Smooth muscle cell (in vitro differentiated cells): Measurements from ENCODE around the gene GTF2E1. TPM values are rescaled to one million over a fixed set of nuclear protein-coding genes. Genes with fewer than 3 reads are reported as not detected.

Source experiments
- DNase-seq: peaks from one replicate; lab custom pipeline; 2025; ENCODE audit not compliant: unreplicated experiment; lab: John Stamatoyannopoulos, UW
- H2AFZ ChIP-seq: fragments of 200-600 bp; sonication (generic); 2 replicates; pipeline ENCODE4 v1.6.0; 2016; ENCODE audit warnings: antibody characterized with exemption, low read depth, mild to moderate bottlenecking
- H3F3A ChIP-seq: fragments of 200-600 bp; sonication (generic); 2 replicates; pipeline ENCODE4 v1.6.0; 2017; ENCODE audit warnings: antibody characterized with exemption, low read depth
- H3K27ac ChIP-seq: fragments of 200-600 bp; sonication (generic); 2 replicates; pipeline ENCODE4 v1.5.1; 2016; ENCODE audit warnings: low read depth, mild to moderate bottlenecking
- H3K27me3 ChIP-seq: fragments of 200-600 bp; sonication (generic); 2 replicates; pipeline ENCODE4 v1.6.1; 2016; ENCODE audit warnings: low read depth, mild to moderate bottlenecking
- H3K36me3 ChIP-seq: fragments of 200-600 bp; sonication (generic); 2 replicates; pipeline ENCODE4 v1.5.1; 2016; ENCODE audit warnings: low read depth
- H3K4me1 ChIP-seq: fragments of 200-600 bp; sonication (generic); 2 replicates; pipeline ENCODE4 v1.5.1; 2016; ENCODE audit warnings: low read depth
- H3K4me2 ChIP-seq: fragments of 200-600 bp; sonication (generic); 2 replicates; pipeline ENCODE4 v1.6.0; 2016; ENCODE audit warnings: mild to moderate bottlenecking
- H3K4me3 ChIP-seq: fragments of 200-600 bp; sonication (generic); 2 replicates; pipeline ENCODE4 v1.5.1; 2016; ENCODE audit warnings: mild to moderate bottlenecking
- H3K79me2 ChIP-seq: fragments of 200-600 bp; sonication (generic); 2 replicates; pipeline ENCODE4 v1.6.0; 2016; ENCODE audit warnings: low read depth, mild to moderate bottlenecking
- H3K9ac ChIP-seq: fragments of 200-600 bp; sonication (generic); 2 replicates; pipeline ENCODE4 v1.6.0; 2016; ENCODE audit warnings: low read depth
- H3K9me3 ChIP-seq: fragments of 200-600 bp; sonication (generic); replicated peaks from 2 replicates; pipeline ENCODE4 v1.5.1; 2016; ENCODE audit warnings: low read depth
- H4K20me1 ChIP-seq: fragments of 200-600 bp; sonication (generic); 2 replicates; pipeline ENCODE4 v1.6.0; 2016; ENCODE audit warnings: low read depth
- WGBS: methylation state at CpG from one replicate; pipeline ENCODE4 v1.1.7; 2016; ENCODE audit warnings: low lambda C conversion rate; 5-methylcytosine and 5-hydroxymethylcytosine counted together
- polyA plus RNA-seq: library from polyadenylated mRNA; unstranded; fragments of >200 nt; fragmentation: Nextera tagmentation; extraction: Ambion mirVana; gene quantifications from 2 replicates; pipeline ENCODE4 v1.2.1, GENCODE V29; 2016
- total RNA-seq: library from RNA; depleted of rRNA; stranded (reverse); fragments of >200 nt; gene quantifications from 2 replicates; pipeline ENCODE4 v1.2.3, GENCODE V29; 2014
- TF ChIP-seq, protein P1 (sequence below): fragments of 200-600 bp; sonication (generic); IDR thresholded peaks from 2 replicates; pipeline ENCODE4 v1.5.1; 2017; ENCODE audit warnings: borderline replicate concordance, mild to moderate bottlenecking, antibody characterized with exemption; ENCODE audit not compliant: insufficient read depth, poor library complexity, severe bottlenecking

The GTF2E1 gene
- total and polyA plus RNA-seq, 2 experiments from 2014 or later, result 17.0 to 17.6 TPM

DNA sequence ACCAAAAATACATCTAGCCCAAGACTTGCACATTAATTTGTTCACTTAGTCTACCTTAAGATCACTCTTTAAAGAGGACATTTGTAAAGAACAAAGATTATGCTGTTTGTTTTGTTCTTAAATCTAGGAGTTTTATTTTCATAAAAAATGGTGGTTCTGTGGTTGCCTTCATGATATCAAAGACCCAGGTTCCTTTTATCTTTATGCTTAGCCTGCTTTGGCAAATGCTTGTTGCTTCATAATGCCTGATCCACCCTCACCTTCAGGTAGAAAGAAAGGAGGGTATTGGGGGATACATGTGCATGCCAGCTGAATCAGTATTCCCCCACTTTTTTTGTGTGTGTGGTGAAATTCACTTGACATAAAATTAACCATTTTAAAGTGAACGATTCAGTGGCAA is 48.5 kb downstream of the GTF2E1 start:
- TF ChIP-seq, protein P1, sequence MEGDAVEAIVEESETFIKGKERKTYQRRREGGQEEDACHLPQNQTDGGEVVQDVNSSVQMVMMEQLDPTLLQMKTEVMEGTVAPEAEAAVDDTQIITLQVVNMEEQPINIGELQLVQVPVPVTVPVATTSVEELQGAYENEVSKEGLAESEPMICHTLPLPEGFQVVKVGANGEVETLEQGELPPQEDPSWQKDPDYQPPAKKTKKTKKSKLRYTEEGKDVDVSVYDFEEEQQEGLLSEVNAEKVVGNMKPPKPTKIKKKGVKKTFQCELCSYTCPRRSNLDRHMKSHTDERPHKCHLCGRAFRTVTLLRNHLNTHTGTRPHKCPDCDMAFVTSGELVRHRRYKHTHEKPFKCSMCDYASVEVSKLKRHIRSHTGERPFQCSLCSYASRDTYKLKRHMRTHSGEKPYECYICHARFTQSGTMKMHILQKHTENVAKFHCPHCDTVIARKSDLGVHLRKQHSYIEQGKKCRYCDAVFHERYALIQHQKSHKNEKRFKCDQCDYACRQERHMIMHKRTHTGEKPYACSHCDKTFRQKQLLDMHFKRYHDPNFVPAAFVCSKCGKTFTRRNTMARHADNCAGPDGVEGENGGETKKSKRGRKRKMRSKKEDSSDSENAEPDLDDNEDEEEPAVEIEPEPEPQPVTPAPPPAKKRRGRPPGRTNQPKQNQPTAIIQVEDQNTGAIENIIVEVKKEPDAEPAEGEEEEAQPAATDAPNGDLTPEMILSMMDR, result no peak
- Histone ChIP-seq H4K20me1 (no peaks in the 10 kb centered on the region), H3K36me3 (no peaks in the 10 kb centered on the region), H3K4me1 (peaks cover 12% of the 10 kb centered on the region), H3K9ac (no peak overlapping the region), H2AFZ (no peak overlapping the region), H3K27ac (peak overlapping the region; percentile 88), H3K9me3 (no peaks in the 10 kb centered on the region), H3K4me2 (peak overlapping the region; percentile 57), H3K27me3 (no peaks in the 10 kb centered on the region), H3K79me2 (peaks cover 6% of the 10 kb centered on the region), H3F3A (peaks cover 21% of the 10 kb centered on the region), H3K4me3 (no peak overlapping the region)
- WGBS, result 100% methylated on average over 1 of the region's 1 CpG
- no peak for DNase-seq

DNA sequence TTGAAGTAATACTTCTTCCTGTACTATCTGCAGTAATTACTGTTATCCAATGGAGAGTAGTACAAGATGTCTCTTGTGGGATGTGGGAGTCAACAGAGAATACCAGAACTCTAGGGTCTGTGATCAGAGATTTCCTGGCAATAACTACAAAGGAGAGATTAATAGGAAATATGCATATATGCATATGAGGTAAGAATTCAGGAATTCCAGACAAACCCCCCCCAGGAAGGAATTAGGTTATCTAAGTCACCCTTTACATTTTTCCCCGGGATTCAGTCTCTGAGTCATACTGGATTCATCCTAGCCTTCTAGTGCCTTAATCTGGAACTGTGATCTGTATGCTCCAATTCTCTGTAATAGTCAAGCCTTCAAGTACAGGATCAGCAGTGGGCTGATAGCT is 49.4 kb downstream of the GTF2E1 start:
- no peak for DNase-seq

DNA sequence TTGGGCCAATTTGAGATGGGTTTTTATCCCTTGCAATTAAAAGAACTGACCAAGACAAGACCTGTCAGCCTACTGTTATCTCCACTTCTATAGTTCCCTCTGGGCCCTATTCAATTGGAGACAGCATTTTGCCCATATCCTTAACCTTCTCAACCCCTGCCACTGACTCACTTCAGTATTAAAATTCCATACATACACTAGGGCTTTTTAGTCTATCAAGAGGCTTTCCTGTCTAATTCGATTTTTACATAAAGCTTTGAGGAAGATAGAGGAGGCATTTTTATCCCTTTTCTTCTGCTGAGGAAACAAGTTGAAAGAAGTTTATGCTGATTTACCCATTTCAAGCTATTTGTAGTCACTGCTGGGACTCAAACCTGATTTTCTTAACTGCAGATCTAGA is 51.1 kb downstream of the GTF2E1 start:
- Histone ChIP-seq H3K4me1 (peaks cover 12% of the 10 kb centered on the region), H3K9me3 (no peaks in the 10 kb centered on the region), H2AFZ (no peak overlapping the region), H3K36me3 (no peaks in the 10 kb centered on the region), H3K4me2 (peak overlapping the region; percentile 23), H3K27me3 (no peaks in the 10 kb centered on the region), H3K79me2 (no peaks in the 10 kb centered on the region), H3F3A (peaks cover 21% of the 10 kb centered on the region), H3K27ac (peak overlapping the region; percentile 88), H3K4me3 (no peak overlapping the region), H4K20me1 (no peaks in the 10 kb centered on the region), H3K9ac (no peak overlapping the region)
- DNase-seq, result no peak
- TF ChIP-seq, protein P1, result no peak
- 20% methylated on average over 1 of the region's 1 CpG for WGBS

More for the DNA sequence above, 49.4 kb downstream of the GTF2E1 start:
- peaks cover 21% of the 10 kb centered on the region for H3F3A ChIP-seq
- TF ChIP-seq, protein P1, result no peak
- H3K9me3 ChIP-seq, result no peaks in the 10 kb centered on the region
- no peak overlapping the region for H3K4me3 ChIP-seq
- no peaks in the 10 kb centered on the region for H3K36me3 ChIP-seq
- H3K4me1 ChIP-seq, result peaks cover 12% of the 10 kb centered on the region
- H3K27me3 ChIP-seq, result no peaks in the 10 kb centered on the region
- no peak overlapping the region for H3K9ac ChIP-seq
- H4K20me1 ChIP-seq, result no peaks in the 10 kb centered on the region
- H2AFZ ChIP-seq, result no peak overlapping the region
- peaks cover 1% of the 10 kb centered on the region for H3K79me2 ChIP-seq
- H3K27ac ChIP-seq, result peak overlapping the region; percentile 88
- 0% methylated on average over 1 of the region's 1 CpG for WGBS
- H3K4me2 ChIP-seq, result peak overlapping the region; percentile 57

DNA sequence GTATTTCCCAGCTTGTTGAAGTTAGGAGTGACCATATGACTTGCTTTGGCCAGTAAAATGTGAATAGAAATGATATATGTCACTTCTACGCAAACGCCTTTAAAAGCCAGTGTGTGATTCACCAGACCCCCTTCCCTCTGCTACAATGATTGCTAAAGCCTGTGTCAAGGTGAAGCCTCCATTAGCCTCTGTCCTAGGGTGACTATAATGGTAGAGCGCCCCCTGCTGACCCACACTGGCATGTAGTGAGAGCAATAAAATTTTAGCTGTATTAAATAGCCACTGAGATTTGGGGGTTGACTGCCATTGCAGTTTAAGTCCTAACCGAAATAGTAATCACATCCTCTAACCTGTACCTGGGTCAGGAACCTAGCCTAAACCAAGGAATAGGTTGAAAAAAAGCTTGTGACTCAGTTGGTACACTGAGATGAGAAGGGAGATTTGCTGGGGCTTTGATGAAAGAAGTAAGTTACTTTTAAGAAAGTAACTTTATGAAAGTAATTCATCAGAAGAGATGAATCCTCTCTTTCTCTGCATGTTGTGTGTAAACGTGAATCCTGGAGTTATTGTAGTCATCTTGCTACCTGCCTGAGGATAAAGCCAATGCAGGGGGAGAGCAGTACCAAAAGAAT is 52.6 kb downstream of the GTF2E1 start:
- Histone ChIP-seq H4K20me1 (no peaks in the 10 kb centered on the region), H3K9me3 (no peaks in the 10 kb centered on the region), H3K4me3 (no peak overlapping the region), H3K4me2 (no peak overlapping the region), H3K9ac (no peak overlapping the region), H3K4me1 (peaks cover 12% of the 10 kb centered on the region), H3K27ac (peak overlapping the region; percentile 88), H2AFZ (no peak overlapping the region), H3K36me3 (no peaks in the 10 kb centered on the region), H3K79me2 (no peaks in the 10 kb centered on the region), H3K27me3 (no peaks in the 10 kb centered on the region), H3F3A (peaks cover 21% of the 10 kb centered on the region)
- WGBS, result 24% methylated on average over 5 of the region's 5 CpGs
- peak; percentile 44 for DNase-seq
- TF ChIP-seq, protein P1, result peak; percentile 89
